DMS 273 treated with DMSO at 0.1 percent for 48 hours (cell line): ENCODE results near the gene VEGFC.

Source experiments
- DNase-seq: peaks from one replicate; lab custom pipeline; 2025; lab: John Stamatoyannopoulos, UW

The VEGFC gene

DNA sequence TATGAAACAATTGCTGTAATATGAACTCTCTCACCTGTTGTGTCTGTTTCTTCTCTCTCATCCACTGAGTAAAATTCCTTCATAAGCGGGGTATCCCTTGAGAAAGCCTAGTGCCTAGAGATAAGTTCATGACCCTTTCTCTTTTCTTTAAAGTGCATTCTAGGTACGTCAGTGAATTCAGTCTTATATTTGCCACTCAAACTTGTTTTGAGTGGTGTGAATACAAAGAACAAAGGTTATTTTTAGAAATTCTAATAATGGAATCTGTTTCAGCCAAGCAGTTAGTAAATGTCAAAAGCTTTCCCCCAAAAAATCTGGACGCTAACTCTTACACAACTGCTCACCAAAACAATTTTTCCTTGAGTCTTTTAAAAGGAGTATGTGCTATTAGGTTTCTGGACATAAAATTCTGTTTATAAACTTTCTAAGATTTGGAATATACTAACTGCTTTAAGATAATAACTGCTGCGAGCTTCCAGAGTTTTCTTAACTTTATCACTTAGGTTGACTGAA lies 112.0 kb downstream of the VEGFC start:
- no peak for DNase-seq

DNA sequence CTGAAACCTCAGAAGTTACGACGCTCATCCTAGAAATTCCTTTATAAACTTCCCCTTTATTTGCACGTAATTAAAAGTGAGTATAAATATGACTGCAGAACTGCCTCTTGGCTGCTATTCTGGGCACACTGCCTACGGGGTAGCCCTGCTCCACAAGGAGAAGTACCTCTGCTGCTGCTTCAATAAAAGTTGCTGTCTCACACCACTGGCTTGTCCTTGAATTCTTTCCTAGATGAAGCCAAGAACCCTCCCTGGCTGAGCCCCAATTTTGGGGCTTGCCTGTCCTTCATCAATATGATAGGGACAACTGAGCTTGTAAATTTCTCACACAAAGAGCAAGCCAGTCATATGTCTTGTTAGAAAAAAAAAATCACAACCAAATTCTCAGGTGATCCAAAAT lies 115.8 kb downstream of the VEGFC start:
- no peak for DNase-seq

DNA sequence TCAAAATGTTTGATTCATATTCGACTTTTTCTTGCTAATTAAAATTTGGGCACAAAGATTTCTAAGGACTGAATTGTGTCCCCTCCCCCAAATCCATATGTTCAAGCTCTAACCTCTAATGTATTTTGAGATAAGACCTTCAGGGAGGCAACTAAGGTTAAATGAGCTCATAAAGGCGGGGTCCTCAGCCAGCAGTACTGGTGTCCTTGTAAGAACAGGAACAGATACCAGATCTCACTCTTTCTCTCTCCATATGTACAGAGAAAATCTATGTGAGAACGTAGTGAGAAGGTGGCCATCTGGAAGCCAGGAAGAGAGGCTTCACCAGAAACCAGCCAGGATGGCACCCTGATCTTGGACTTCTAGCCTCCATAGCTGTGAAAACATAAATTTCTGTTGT lies 116.9 kb downstream of the VEGFC start:
- no peak for DNase-seq

DNA sequence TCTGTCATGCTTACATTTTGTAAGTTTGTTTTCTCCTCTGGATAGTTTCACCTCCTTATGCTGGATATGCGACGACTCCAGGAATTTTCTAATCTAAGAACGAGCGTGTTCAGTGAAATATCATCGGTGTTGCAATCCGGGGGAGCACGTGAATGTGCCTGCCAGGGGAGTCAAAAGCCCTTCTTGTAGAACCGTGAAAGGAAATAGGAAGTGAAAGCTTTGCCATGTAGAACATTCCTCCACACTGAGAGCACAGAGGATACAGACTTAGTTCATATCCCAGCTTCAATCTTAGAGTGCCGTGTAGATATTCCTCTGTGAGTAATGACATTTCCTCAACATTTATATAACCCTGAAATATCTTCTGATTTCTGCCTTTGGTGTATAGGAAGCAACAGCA lies 121.2 kb downstream of the VEGFC start:
- no peak for DNase-seq

DNA sequence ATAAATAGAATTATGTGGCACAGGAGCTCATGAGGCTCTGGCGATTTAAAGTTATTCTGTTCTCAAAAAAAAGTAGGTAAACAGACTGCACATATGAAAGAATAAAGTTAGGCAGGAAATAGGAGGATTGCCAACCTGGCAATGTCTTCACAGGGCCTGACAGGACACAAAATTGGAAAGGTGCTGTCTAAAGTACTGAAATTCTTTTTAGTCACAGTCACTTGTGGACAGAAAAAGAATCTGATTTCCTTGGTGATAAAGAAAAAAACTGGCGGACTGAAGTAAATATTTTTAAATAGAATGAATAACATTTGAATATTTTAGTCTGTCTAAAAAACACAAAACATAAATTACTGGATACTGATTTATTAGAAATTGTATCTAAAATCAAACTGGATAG lies 124.4 kb downstream of the VEGFC start:
- no peak for DNase-seq

DNA sequence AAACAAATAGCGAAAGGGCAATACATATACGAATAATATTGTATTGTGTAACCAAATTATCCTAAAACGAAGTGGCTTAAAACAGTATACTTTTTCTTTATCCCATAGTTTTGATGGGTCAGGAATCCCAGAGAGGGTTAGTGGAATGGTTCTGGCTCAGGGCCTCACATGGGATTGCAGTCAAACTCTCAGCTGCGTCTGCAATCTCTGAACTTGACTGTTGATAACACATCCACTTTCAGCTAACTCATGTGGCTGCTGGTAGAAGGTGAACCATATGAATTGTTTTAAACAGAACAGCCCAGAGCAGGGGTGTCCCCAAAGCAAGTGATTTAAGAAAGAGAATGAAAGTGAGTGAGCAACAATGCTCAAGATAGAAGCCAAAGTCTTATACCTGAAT lies 127.8 kb downstream of the VEGFC start:
- no peak for DNase-seq

DNA sequence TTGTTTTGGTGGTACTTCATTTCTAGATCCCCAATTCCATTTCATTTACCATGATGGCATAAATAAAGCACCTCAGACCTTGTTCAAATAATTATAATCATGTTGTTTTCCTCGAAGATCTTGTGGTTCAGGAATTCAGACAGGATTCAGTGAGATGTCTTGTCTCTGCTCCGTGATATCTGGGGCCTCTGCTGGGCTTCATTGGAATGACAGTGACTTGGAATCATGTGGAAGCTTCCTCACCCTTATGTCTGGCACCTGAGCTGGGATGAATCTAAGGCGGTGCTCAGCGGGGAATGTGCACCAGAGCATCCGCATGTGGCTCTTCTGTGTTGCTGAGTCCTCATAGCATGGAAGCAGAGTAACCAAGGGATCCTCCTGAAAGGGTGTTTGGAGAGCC lies 132.2 kb downstream of the VEGFC start:
- DNase-seq: no peak

DNA sequence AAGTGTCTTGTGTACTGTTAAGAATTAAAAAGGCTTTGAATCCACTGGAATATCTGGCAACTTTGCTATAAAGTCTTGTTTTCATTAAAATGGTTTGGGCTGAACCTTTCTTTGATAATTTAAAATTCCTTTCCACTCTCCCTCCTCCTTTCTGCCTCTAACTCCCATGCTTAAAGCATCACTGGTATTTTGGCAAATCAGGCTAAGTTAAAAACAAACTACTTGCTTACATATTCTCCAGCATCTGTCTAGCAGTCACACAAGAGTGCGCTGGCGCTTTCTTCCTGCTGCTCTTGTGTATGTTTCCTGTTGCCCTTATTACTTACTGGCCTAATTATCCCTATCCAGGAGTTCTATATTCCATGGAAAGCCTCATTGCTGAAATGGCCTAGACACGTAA lies 136.6 kb downstream of the VEGFC start:
- DNase-seq: no peak

DNA sequence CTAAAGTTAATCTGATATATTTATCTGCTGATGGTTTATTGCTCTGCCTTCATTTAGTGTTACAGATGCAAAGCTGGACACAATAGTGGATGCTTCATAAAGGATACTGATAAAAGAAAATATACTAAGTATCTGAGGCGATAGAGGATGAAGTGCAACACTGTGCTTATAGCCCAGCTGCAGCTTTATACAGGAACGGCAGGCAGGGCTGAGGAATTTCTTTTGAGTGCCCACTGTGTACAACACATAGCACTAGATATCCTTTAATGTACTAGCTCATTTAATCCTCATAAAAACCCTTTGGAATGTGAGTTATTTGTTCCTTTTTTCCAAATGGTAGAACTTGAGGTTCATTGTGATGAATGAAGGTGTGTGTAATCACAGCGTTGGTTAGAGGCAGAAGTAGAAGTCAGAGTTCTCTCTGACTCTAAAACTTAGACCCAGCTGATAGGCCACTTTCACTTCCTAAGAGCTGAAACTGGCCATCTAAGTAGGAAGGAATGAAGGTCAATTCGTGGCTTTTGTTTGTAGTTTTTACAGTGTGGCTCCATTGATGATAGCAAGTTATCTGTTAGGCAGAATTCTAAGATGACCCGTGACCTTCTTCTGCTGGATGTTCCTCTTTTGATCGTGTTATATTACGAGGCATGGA lies 138.0 kb downstream of the VEGFC start:
- DNase-seq: no peak

DNA sequence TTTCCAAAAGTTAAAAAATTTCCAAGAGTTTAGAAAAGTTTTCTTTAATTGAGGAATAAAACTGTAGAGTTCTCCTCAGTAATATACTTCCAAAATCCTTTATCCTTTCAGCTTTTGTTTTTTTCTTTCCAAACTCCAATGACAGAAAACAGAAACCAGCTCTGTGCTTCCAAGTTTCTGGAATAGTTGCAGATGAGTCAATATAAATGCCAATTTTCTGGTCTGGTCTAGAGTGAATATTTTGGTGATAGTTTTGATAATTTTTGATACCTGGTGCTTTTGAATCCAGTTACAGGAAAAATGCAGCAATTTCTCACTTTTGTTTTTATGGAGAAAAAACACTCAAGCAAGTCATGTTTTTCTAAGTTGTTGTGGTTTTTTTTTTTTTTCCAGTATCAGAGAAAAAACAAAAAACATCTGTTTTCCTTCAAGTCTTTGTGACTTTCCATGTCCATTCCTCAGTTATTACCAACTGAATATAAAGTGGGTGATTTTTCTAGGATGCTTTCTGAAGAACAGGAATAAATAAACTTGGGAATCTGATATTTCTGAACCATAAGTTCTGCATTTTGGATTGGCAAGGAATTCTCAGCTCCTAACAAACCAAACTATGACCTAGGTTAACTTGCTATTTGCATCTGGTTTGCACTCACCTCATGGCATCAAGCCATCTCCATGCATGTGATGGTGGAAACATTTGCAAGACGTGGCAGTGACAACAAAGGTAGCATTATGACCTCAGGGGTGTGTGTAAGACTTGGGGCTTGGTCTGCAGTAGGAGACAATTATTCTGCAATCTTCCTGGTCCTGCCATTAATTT lies 139.1 kb downstream of the VEGFC start:
- no peak for DNase-seq

DNA sequence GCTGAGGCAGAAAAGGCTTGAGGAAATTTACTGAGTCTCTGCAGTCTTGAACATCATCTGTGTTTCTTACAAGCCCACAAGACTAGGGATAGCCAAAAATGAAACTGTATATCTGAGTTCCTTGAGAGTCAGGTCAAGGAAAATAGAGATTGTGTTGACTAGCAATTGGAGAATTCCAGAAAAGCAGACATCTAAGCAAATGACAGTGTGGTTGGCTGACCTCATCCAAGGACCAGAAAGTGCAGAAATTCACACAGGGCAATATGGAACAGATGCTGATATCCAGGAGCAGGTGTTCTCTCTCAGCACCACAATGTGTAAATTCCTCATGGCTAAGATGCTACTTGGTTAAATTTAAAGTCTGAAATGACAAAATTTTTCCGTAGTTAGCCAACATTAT lies 146.4 kb downstream of the VEGFC start:
- no peak for DNase-seq

DNA sequence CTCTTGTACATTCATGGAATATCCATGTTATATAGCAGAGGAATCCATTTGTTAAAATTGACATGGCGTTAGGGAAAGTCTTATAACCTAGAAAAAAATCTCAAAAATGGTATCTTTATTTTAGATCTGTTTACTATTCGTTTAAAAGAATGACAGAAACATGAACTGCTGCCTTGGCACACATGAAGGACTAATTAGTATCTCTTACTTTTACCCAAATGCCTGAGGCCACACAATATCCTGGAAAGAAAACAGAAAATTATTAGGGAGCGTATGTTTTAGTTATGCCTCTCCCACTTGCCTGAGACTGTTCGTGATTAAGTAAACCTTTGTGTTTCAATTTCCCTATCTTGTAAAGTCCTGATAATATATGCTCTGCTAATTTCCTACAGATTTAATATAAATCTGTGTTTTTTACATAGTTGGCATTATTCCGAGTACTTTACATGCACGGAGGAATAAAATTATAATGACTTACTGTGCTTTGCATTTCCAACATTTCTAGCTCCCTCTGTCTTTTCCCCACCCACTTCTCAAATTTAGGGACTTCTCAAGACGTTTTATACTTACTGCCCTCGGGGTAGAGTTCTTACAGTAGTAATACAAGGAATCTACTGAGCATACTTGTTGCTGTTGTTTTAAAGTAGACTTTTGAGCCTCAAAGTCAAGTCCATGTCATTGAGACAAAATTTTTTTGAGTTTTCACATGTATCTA lies 147.3 kb downstream of the VEGFC start:
- no peak for DNase-seq

DNA sequence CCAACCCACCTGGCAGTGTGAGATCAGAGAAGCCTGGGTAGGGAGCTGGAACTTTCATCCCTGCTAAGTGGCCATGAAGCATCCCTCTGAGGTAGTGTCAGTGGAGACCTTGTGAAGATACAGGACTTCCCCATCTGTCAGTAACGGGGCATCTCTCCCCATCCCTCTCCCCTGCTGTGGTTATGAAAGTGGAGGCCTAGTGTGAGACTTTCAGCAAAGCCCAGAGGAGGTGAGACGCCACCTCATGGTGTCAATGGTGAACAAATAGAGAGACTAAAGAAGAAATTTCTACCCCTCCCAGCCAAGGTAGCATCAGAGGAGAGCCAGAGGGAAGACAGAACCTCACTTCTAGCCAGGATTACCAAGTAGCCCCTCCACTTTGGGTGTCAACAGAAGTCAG lies 150.2 kb downstream of the VEGFC start:
- no peak for DNase-seq

DNA sequence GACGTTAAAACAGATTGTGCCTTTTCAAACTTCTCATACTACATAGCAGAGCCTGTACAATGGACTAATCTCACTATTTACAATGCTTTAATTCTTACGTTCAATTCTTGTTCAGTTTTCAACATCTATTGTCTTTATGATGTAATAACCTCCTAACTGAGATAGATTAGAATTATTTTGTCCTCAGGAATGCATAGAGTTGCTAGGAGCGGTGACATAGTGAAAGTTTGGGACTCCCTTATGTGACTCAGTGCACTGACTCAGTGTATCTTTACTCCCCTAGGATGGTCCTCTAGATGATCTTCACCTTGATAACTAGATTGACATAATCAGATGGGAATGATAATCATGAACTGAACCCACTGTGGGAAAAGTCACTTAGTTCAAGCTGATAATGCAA lies 151.5 kb downstream of the VEGFC start:
- DNase-seq: no peak

DNA sequence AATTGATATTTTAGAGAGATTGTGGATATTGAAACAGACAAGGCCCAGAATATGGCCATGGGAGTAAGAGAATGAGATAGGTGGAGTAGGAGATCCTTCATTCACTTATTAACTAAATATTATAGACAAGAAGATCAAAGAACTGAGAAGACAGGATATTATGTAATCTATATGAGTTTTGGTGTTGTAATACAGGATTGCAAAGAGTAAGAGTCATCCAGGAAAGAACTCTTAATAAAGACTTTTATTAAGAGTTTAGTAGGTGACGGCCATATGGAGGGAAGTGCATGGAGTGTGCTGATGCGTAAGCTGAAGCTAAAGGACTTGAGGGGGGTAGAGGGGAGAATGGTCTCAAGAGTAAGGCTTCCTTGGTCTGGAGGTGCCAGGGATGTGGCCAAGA lies 153.7 kb downstream of the VEGFC start:
- no peak for DNase-seq

DNA sequence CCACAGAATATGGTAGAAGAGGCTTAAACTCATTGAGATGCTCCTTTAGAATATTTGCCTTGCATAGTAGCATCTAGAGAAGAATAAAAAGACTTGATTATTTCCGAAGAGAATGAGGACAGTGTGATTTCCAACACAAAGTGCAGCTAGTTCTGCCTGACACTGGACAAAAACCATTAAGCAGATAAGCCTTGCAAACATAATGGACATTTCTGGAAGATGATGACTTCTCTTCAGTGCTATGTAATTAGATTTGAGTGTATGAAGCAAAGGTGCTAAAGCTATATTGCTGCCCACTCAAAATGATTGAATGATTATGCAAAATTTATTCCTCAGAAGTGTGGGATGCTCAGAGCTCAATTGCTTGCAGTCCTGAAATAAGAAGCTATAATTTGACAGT lies 156.4 kb downstream of the VEGFC start:
- DNase-seq: no peak

DNA sequence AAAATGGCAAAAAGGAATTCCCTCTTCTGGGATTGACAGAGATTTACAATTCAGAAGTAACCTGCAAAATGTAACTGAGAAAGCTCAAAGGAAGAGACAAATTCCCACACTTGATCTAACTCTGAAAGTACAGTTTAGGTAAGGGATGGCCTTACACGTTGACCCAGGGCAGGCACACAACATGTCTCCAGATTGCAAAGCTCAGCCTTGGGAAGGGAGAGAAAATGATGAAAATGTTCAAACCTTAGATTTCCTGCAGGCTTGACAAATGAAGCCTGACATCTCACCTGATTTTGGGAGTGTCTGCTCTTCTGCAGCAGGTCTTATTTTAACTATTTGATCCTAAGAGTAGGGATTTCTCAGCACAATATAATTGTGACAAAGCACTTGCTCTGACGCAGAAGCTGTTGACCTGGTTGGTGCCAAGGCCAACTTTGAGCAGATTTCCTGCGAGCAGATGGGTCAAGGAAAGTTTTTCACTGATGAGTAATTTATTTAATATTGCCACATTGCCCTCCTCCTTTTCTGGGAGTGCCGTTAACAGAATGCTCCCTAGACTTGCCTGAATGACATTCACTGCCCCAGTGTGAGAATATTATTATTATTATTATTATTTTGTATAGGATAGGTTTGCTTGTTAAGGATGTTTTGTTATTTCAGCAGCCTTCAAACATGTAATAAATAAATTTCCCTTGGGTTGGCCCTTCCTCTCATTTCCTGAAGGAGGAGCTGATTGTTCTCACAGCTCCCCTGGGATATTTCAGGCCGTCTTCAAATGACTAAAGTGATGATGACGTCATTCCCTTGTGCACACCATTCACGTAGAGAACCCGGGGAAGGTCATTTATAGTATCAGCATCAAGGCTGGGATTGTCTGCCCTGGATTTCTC lies 157.1 kb downstream of the VEGFC start:
- DNase-seq: no peak
